CD4-positive, alpha-beta T cell treated with Interleukin-10 for 1 hour (primary cell): ENCODE data around the gene ASPN.

ENCODE experiments used
- DNase-seq: peaks from one replicate; pipeline ENCODE4 v3.0.0-alpha.2; 2020

ASPN gene

GRCh38 chr9:92482329-92482728 is at the start of gene ASPN:
Gene ASPN (minus strand): TSS chr9:92482506.
- no peak for DNase-seq

- no peak for DNase-seq
These were observed 48.6 kb upstream of the ASPN start for GRCh38 chr9:92530893-92531292.

- DNase-seq, result no peak
These were observed 46.8 kb upstream of the ASPN start for GRCh38 chr9:92529124-92529523.

- no peak for DNase-seq
These were observed 46.2 kb upstream of the ASPN start for GRCh38 chr9:92528522-92528849.

- no peak for DNase-seq
These were observed 45.7 kb upstream of the ASPN start for GRCh38 chr9:92527832-92528521.

- DNase-seq, result no peak
These were observed 45.1 kb upstream of the ASPN start for GRCh38 chr9:92527291-92527828.

- no peak for DNase-seq
These were observed 43.0 kb upstream of the ASPN start for GRCh38 chr9:92525306-92525705.

- no peak for DNase-seq
These were observed 42.6 kb upstream of the ASPN start for GRCh38 chr9:92524881-92525280.

GRCh38 chr9:92522983-92523970 is 41.0 kb upstream of the ASPN start:
- no peak for DNase-seq

GRCh38 chr9:92520837-92521236 is 38.5 kb upstream of the ASPN start:
- no peak for DNase-seq

- DNase-seq, result no peak
These were observed 35.9 kb upstream of the ASPN start for GRCh38 chr9:92518199-92518598.

- DNase-seq, result no peak
These were observed 34.7 kb upstream of the ASPN start for GRCh38 chr9:92517046-92517445.

- DNase-seq, result no peak
These were observed 34.2 kb upstream of the ASPN start for GRCh38 chr9:92516521-92516920.

GRCh38 chr9:92514635-92515034 is 32.3 kb upstream of the ASPN start:
- DNase-seq, result no peak

- DNase-seq, result no peak
These were observed 31.0 kb upstream of the ASPN start for GRCh38 chr9:92513349-92513748.

- DNase-seq, result no peak
These were observed 30.3 kb upstream of the ASPN start for GRCh38 chr9:92512622-92513021.

- no peak for DNase-seq
These were observed 28.4 kb upstream of the ASPN start for GRCh38 chr9:92510747-92511146.

- no peak for DNase-seq
These were observed 26.7 kb upstream of the ASPN start for GRCh38 chr9:92509050-92509449.

- DNase-seq, result no peak
These were observed 25.9 kb upstream of the ASPN start for GRCh38 chr9:92508018-92508820.

- no peak for DNase-seq
These were observed 25.2 kb upstream of the ASPN start for GRCh38 chr9:92507496-92507895.

- no peak for DNase-seq
These were observed 24.7 kb upstream of the ASPN start for GRCh38 chr9:92507005-92507404.

GRCh38 chr9:92506184-92506857 is 24.0 kb upstream of the ASPN start:
- no peak for DNase-seq

- DNase-seq, result no peak
These were observed 22.6 kb upstream of the ASPN start for GRCh38 chr9:92504881-92505280.
